H9 (cell line): Measurements from ENCODE around the gene TSPAN9. TPM values are rescaled to one million over a fixed set of nuclear protein-coding genes. Genes with fewer than 3 reads are reported as not detected.

Experiments used
- DNase-seq: peaks from one replicate; pipeline ENCODE4 v3.0.0-alpha.2; 2017
- H2AFZ ChIP-seq: one replicate; pipeline ENCODE4 v1.6.1; 2013; ENCODE audit warnings: mild to moderate bottlenecking, low read length, control low read depth, moderate library complexity
- H2AK5ac ChIP-seq: 2 replicates; pipeline ENCODE4 v1.6.1; 2013; ENCODE audit warnings: low read length, control low read depth, mixed read lengths; ENCODE audit not compliant: insufficient read length
- H2BK120ac ChIP-seq: one replicate; pipeline ENCODE4 v1.6.1; 2013; ENCODE audit warnings: low read depth, mild to moderate bottlenecking, low read length, control low read depth, inconsistent platforms; ENCODE audit not compliant: poor library complexity, severe bottlenecking
- H2BK12ac ChIP-seq: 2 replicates; pipeline ENCODE4 v1.6.1; 2013; ENCODE audit warnings: low read length, control low read depth, mixed read lengths, low read depth; ENCODE audit not compliant: insufficient read length
- H2BK15ac ChIP-seq: 2 replicates; pipeline ENCODE4 v1.6.1; 2013; ENCODE audit warnings: low read depth, low read length, control low read depth
- H2BK20ac ChIP-seq: one replicate; pipeline ENCODE4 v1.6.1; 2013; ENCODE audit warnings: low read depth, mild to moderate bottlenecking, low read length, control low read depth, inconsistent platforms; ENCODE audit not compliant: poor library complexity, severe bottlenecking
- H2BK5ac ChIP-seq: 2 replicates; pipeline ENCODE4 v1.6.1; 2013; ENCODE audit warnings: low read length, control low read depth, mixed read lengths; ENCODE audit not compliant: insufficient read length
- H3K14ac ChIP-seq: 2 replicates; pipeline ENCODE4 v1.6.1; 2013; ENCODE audit warnings: low read length, control low read depth; ENCODE audit not compliant: insufficient read depth
- H3K18ac ChIP-seq: 2 replicates; pipeline ENCODE4 v1.6.1; 2013; ENCODE audit warnings: low read depth, mild to moderate bottlenecking, mixed read lengths, low read length, control low read depth; ENCODE audit not compliant: insufficient read length
- H3K23ac ChIP-seq: 2 replicates; pipeline ENCODE4 v1.6.1; 2013; ENCODE audit warnings: low read length, control low read depth, mixed read lengths, low read depth; ENCODE audit not compliant: insufficient read length
- H3K23me2 ChIP-seq: 2 replicates; pipeline ENCODE4 v1.6.1; 2013; ENCODE audit warnings: low read depth, mild to moderate bottlenecking, mixed read lengths, low read length, control low read depth; ENCODE audit not compliant: insufficient read length, poor library complexity, severe bottlenecking
- H3K27ac ChIP-seq: 2 replicates; pipeline ENCODE4 v1.5.1; 2013; ENCODE audit warnings: low read length, control low read depth, mixed read lengths, low read depth; ENCODE audit not compliant: insufficient read length
- H3K27me3 ChIP-seq: 2 replicates; pipeline ENCODE4 v1.6.1; 2013; ENCODE audit warnings: low read length, control low read depth, inconsistent platforms; ENCODE audit not compliant: insufficient read depth
- H3K4ac ChIP-seq: 2 replicates; pipeline ENCODE4 v1.6.1; 2013; ENCODE audit warnings: low read depth, mild to moderate bottlenecking, control low read depth, inconsistent platforms, low read length, moderate library complexity
- H3K4me1 ChIP-seq: 2 replicates; pipeline ENCODE4 v1.6.1; 2013; ENCODE audit warnings: low read length, control low read depth, inconsistent platforms; ENCODE audit not compliant: insufficient read depth
- H3K4me2 ChIP-seq: 2 replicates; pipeline ENCODE4 v1.6.1; 2013; ENCODE audit warnings: low read length, control low read depth, mixed read lengths; ENCODE audit not compliant: insufficient read length, insufficient read depth
- H3K56ac ChIP-seq: 2 replicates; pipeline ENCODE4 v1.6.1; 2013; ENCODE audit warnings: low read depth, mild to moderate bottlenecking, mixed read lengths, low read length, control low read depth; ENCODE audit not compliant: insufficient read length
- H3K79me1 ChIP-seq: 2 replicates; pipeline ENCODE4 v1.6.1; 2013; ENCODE audit warnings: low read depth, mild to moderate bottlenecking, moderate library complexity, low read length, control low read depth, inconsistent platforms; ENCODE audit not compliant: insufficient read depth, poor library complexity, severe bottlenecking
- H3K79me2 ChIP-seq: 2 replicates; pipeline ENCODE4 v1.6.1; 2013; ENCODE audit warnings: low read length, control low read depth, inconsistent platforms; ENCODE audit not compliant: insufficient read depth
- H3K9ac ChIP-seq: 2 replicates; pipeline ENCODE4 v1.6.1; 2013; ENCODE audit warnings: low read length, control low read depth, mixed read lengths; ENCODE audit not compliant: insufficient read length; ENCODE audit errors: extremely low read depth
- H3K9me3 ChIP-seq: one replicate; pipeline ENCODE4 v1.6.1; 2013; ENCODE audit warnings: low read depth, low read length, inconsistent platforms; ENCODE audit not compliant: control insufficient read depth
- H3T11ph ChIP-seq: one replicate; pipeline ENCODE4 v1.6.1; 2013; ENCODE audit warnings: mild to moderate bottlenecking, low read length, control low read depth, inconsistent platforms
- H4K20me1 ChIP-seq: one replicate; pipeline ENCODE4 v1.6.1; 2013; ENCODE audit not compliant: control insufficient read depth, insufficient read length, insufficient read depth
- H4K5ac ChIP-seq: 2 replicates; pipeline ENCODE4 v1.6.1; 2013; ENCODE audit warnings: low read depth, mild to moderate bottlenecking, mixed read lengths, low read length, control low read depth; ENCODE audit not compliant: insufficient read length
- H4K8ac ChIP-seq: replicated peaks from 2 replicates; pipeline ENCODE4 v1.6.1; 2013; ENCODE audit warnings: low read length, control low read depth, mixed read lengths, low read depth; ENCODE audit not compliant: insufficient read length
- H4K91ac ChIP-seq: 2 replicates; pipeline ENCODE4 v1.6.1; 2013; ENCODE audit warnings: low read depth, mild to moderate bottlenecking, moderate library complexity, mixed read lengths, low read length, control low read depth; ENCODE audit not compliant: insufficient read length
- H3K27ac Mint-ChIP-seq, 3 experiments: 2 replicates in 2 of 3; 3 replicates in 1 of 3; pipeline ENCODE4 v1.8.0; 2020 to 2021; ENCODE audit warnings: mixed read lengths in 3 of 3, mild to moderate bottlenecking in 1 of 3, moderate library complexity in 1 of 3
- H3K27me3 Mint-ChIP-seq: 2 replicates; pipeline ENCODE4 v1.8.0; 2021; ENCODE audit warnings: low read depth, mild to moderate bottlenecking, moderate library complexity, mixed read lengths
- H3K36me3 Mint-ChIP-seq, 3 experiments: 2 replicates in 2 of 3; 3 replicates in 1 of 3; pipeline ENCODE4 v1.8.0; 2020 to 2021; ENCODE audit warnings: low read depth in 3 of 3, mixed read lengths in 3 of 3; ENCODE audit not compliant: insufficient read depth in 1 of 3
- H3K4me1 Mint-ChIP-seq, 2 experiments: 2 replicates each; pipeline ENCODE4 v1.8.0; 2020; ENCODE audit warnings: mixed read lengths in 2 of 2
- H3K4me3 Mint-ChIP-seq, 2 experiments: 2 replicates in 1 of 2; 3 replicates in 1 of 2; pipeline ENCODE4 v1.8.0; 2020 to 2021; ENCODE audit warnings: mild to moderate bottlenecking in 2 of 2, mixed read lengths in 2 of 2, moderate library complexity in 1 of 2
- H3K9me3 Mint-ChIP-seq, 2 experiments: 2 replicates in 1 of 2; 3 replicates in 1 of 2; pipeline ENCODE4 v1.8.0; 2020; ENCODE audit warnings: mild to moderate bottlenecking in 2 of 2, mixed read lengths in 2 of 2, moderate library complexity in 1 of 2
- WGBS: extraction: QIAGEN DNeasy Blood & Tissue Kit; methylation state at CpG from one replicate; pipeline ENCODE4 v1.1.7; 2013; ENCODE audit warnings: missing lambda C conversion rate, low lambda C conversion rate, mixed read lengths; ENCODE audit not compliant: insufficient read length; ENCODE audit errors: extremely low coverage; 5-methylcytosine and 5-hydroxymethylcytosine counted together
- total RNA-seq: library from RNA; stranded (reverse); gene quantifications from 2 replicates; pipeline ENCODE4 v1.2.1, GENCODE V29; 2021
- TF ChIP-seq, protein P1 (sequence below): fragments of 200-600 bp; sonication (generic); conservative IDR thresholded peaks from 3 replicates; pipeline ENCODE4 v1.8.0; 2021; ENCODE audit warnings: antibody characterized with exemption, mild to moderate bottlenecking

The TSPAN9 gene
- total RNA-seq, 1 experiment from 2014 or later = 19.0 TPM

DNA sequence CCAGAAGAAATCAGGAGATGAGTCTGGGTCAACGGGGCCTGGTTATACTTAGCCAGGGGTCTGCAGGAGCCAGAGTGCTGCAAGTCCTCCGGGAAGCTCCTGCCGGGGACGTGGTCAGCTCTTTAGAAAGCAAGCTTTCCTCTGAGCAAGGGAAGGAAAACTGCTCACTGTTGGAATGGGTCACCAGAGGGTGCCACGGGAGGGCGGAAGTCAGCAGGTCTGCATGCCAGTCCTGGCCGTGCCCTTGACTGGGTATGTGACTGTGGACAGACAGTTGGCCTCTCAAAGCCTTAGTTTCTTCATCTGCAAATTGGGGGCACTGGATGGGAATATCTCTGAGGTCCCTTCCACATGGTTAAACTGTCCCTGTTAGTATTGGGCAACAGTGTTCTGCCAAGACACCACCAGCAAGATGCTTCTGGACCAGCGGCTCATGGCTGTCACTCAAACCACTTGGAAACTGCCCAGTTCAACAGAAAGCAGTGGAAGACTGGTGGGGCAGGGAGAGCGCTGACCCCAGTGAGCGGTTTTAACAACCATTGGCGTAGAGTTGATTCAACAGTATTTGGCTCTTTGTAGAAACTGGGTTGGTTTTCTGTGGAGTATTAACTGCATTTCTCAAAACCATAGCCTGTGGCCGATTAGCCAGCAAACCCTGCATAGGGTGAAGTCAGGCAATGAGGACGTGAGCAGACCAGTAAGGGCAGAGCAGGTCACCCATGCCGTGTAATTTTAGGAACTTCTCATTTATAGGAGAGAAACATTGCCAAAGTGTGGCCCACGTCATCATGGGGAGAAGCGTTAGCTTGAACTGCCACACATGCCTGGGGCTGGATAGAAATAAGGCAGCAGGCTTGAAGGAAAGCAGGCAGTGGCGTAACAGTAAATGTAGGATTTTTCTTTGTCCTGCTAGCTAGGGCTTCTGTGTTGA, 249.9 kb downstream of the TSPAN9 start:
- H3K27ac Mint-ChIP-seq = peak overlapping the region in 1 of 3 experiments; percentile 80; a peak in 2 of 7 replicates
- Histone ChIP-seq H2BK120ac (no peak overlapping the region), H3K23ac (no peak overlapping the region), H2AK5ac (no peak overlapping the region), H3K56ac (no peak overlapping the region), H3K4ac (no peak overlapping the region), H4K20me1 (no peaks in the 10 kb centered on the region), H2BK5ac (no peak overlapping the region), H3K4me2 (no peak overlapping the region), H4K5ac (no peak overlapping the region), H3K18ac (no peak overlapping the region), H3K27ac (no peak overlapping the region), H2BK15ac (no peak overlapping the region), H2AFZ (no peak overlapping the region), H3K23me2 (no peaks in the 10 kb centered on the region), H2BK20ac (no peak overlapping the region), H3K27me3 (no peaks in the 10 kb centered on the region), H3T11ph (no peak overlapping the region), H3K79me1 (no peaks in the 10 kb centered on the region), H3K9me3 (no peaks in the 10 kb centered on the region), H3K14ac (no peak overlapping the region), H3K9ac (no peak overlapping the region), H4K8ac (no peak overlapping the region), H3K4me1 (no peaks in the 10 kb centered on the region), H4K91ac (no peak overlapping the region), H2BK12ac (no peak overlapping the region), H3K79me2 (no peaks in the 10 kb centered on the region)
- WGBS = no CpG with 5 or more reads among the region's 17 CpGs
- TF ChIP-seq, protein P1, sequence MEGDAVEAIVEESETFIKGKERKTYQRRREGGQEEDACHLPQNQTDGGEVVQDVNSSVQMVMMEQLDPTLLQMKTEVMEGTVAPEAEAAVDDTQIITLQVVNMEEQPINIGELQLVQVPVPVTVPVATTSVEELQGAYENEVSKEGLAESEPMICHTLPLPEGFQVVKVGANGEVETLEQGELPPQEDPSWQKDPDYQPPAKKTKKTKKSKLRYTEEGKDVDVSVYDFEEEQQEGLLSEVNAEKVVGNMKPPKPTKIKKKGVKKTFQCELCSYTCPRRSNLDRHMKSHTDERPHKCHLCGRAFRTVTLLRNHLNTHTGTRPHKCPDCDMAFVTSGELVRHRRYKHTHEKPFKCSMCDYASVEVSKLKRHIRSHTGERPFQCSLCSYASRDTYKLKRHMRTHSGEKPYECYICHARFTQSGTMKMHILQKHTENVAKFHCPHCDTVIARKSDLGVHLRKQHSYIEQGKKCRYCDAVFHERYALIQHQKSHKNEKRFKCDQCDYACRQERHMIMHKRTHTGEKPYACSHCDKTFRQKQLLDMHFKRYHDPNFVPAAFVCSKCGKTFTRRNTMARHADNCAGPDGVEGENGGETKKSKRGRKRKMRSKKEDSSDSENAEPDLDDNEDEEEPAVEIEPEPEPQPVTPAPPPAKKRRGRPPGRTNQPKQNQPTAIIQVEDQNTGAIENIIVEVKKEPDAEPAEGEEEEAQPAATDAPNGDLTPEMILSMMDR = no peak
- no peak for DNase-seq
- peaks cover 0 to 2% (median 0%) of the 10 kb centered on the region in 3 experiments; a peak in 1 of 7 replicates for H3K36me3 Mint-ChIP-seq
- H3K9me3 Mint-ChIP-seq = no peaks in the 10 kb centered on the region
- H3K4me1 Mint-ChIP-seq = peaks cover 18 to 21% of the 10 kb centered on the region in 2 experiments
- H3K27me3 Mint-ChIP-seq = peaks cover 5% of the 10 kb centered on the region
- no peak overlapping the region for H3K4me3 Mint-ChIP-seq
